ENCODE data around the gene FBXO10.

FBXO10 gene

DNA sequence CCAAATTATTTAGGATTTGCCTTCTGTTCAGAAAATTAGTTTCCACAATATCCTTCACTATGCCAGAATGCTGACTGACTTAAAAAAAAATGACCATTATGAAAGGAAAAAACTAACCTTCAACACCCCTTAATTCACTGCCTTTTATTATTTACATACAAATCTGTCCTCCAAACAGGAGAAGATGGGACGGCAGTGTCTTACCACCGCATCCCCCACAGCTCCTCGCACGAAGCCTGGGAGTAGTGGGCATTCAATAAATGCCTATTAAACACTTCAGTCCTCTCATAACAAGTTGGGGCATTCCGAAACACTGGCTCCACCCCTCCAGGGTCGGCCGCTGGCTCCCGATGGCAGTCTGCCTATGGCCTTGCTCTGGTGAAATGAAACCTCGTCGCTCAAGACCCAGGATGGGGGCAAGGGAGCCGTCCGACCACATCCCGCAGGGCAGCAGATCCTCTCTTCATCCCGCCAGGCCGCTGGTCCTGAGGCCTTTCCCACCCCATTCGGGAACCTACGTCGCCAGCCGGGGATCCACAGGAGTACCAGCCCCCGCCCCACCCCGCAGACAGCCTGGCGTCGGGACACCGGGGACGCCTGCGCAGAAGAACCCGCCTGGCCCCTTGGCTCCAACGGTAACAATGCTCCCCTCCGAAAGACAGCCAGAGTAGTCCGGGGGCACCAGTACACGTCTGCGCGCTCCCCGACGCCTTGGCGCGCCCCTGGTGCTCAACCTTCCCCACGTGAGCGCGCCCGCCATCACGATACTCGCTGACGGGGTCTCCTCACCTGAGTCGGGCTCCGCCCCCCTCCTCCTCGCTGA is 111.5 kb downstream of the FBXO10 start:
- TF ChIP-seq, protein P1, sequence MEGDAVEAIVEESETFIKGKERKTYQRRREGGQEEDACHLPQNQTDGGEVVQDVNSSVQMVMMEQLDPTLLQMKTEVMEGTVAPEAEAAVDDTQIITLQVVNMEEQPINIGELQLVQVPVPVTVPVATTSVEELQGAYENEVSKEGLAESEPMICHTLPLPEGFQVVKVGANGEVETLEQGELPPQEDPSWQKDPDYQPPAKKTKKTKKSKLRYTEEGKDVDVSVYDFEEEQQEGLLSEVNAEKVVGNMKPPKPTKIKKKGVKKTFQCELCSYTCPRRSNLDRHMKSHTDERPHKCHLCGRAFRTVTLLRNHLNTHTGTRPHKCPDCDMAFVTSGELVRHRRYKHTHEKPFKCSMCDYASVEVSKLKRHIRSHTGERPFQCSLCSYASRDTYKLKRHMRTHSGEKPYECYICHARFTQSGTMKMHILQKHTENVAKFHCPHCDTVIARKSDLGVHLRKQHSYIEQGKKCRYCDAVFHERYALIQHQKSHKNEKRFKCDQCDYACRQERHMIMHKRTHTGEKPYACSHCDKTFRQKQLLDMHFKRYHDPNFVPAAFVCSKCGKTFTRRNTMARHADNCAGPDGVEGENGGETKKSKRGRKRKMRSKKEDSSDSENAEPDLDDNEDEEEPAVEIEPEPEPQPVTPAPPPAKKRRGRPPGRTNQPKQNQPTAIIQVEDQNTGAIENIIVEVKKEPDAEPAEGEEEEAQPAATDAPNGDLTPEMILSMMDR (IDR thresholded peaks at IDR 0.05; ENCODE audit: insufficient read depth, low read depth, low read length, missing control alignments), result no peak
- DNase-seq (ENCODE audit: low read depth), result peak; percentile 79

DNA sequence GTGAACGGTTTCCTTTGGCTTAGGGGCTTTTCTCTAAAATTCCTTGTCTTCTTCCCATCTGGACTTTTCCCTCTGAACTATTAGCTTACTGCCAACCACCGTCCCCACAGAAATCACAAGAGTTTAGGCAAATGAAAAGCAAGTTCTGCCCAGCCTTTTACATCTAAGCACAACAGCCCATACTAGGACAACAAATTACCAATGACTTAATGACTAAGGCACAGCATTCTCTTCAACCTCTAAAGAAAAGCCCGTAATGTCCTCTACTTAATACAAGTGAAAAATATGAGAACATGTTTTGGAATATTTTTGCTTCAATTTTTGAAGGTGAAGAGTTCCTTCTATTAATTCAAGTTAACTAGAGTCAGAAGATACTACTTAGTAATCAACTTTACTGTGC is 112.2 kb downstream of the FBXO10 start:
- H3K4me3 ChIP-seq (ENCODE audit: low read length), result peak overlapping the region; percentile 96
- TF ChIP-seq, protein P1 (IDR thresholded peaks at IDR 0.05; ENCODE audit: insufficient read depth, low read depth, low read length, missing control alignments), result no peak
- DNase-seq (ENCODE audit: low read depth), result no peak

More for the DNA sequence above, 111.5 kb downstream of the FBXO10 start:
- H3K4me3 ChIP-seq (ENCODE audit: low read length), result peak overlapping the region; percentile 96
